Muscle layer of colon (tissue), 2 donors: Measurements from ENCODE around the gene HYAL3.

ENCODE experiments used
- H3K27ac ChIP-seq: one replicate; pipeline ENCODE4 v1.7.0; 2013; ENCODE audit warnings: low read depth, mild to moderate bottlenecking, low read length, moderate library complexity
- H3K27me3 ChIP-seq, 2 donors: one replicate each; pipeline ENCODE4 v1.7.0; 2013; ENCODE audit warnings: low read length in 2 of 2, mild to moderate bottlenecking in 2 of 2; ENCODE audit not compliant: insufficient read depth in 2 of 2, control insufficient read depth in 1 of 2
- H3K36me3 ChIP-seq: one replicate; pipeline ENCODE4 v1.7.0; 2013; ENCODE audit warnings: mild to moderate bottlenecking, low read length; ENCODE audit not compliant: insufficient read depth
- H3K4me1 ChIP-seq: one replicate; pipeline ENCODE4 v1.7.0; 2013; ENCODE audit warnings: mild to moderate bottlenecking, low read length; ENCODE audit not compliant: insufficient read depth
- H3K4me3 ChIP-seq, 2 donors: one replicate each; pipeline ENCODE4 v1.7.0; 2013; ENCODE audit warnings: low read length in 2 of 2, low read depth in 1 of 2, mild to moderate bottlenecking in 1 of 2, moderate library complexity in 1 of 2
- H3K9ac ChIP-seq: one replicate; pipeline ENCODE4 v1.7.0; 2013; ENCODE audit warnings: low read length
- H3K9me3 ChIP-seq: one replicate; pipeline ENCODE4 v1.7.0; 2013; ENCODE audit warnings: mild to moderate bottlenecking, low read length
- donor health status: abdominal sarcoma.
- donor health status: Adenocarcinoma of cecum.

The HYAL3 gene

DNA sequence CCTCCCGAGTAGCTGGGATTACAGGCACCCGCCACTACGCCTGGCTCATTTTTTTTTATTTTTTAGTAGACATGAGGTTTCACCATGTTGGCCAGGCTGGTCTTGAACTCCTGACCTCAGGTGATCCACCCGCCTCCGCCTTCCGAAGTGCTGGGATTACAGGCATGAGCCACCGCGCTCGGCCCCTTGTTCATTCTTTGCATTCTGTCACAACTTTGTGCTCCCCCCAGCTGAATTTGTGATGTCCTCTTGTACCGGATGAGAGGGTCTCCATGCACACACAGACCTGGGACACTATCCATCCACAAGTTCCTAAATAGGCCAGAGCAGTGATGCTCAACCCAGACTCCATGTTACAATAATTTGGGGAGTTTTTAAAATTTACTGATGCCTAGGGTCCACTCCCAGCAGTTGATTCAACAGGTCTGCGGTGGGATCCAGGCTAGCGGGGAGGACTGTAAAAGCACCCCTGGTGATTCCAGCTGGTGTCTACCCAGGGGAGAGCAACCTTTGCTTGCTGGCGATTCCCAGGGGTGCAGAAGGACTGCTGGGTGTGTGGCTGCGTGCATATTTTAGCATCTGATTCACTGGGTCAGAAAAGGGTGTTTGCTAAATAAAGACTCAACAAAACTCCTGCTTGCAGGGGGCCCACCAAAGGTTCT is 40.4 kb upstream of the HYAL3 start:
- Histone ChIP-seq H3K9ac (no peak overlapping the region), H3K27ac (peak overlapping the region; percentile 6), H3K36me3 (no peaks in the 10 kb centered on the region), H3K27me3 (no peaks in the 10 kb centered on the region), H3K9me3 (no peaks in the 10 kb centered on the region), H3K4me3 (peak overlapping the region; percentile 29 to 58), H3K4me1 (peaks cover 42% of the 10 kb centered on the region)

DNA sequence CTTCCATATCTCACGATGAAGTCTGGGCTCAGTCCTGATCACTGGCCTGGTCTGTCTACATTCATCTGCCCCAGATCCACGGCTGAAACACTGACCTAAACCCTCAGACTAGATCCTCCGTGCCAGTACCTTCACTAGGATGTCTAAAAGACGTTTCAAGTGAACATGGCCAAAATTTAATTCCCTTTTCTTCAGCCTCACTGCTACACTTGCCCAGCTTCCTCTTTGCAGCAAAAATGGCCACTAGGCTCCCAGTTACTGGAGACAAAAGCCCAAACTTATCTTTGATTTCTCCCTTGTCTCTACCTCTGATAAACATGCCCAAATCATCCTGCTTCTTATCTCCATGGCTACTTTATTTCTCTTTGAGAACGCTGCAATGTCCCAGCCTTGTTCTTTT is 39.8 kb upstream of the HYAL3 start:
- Histone ChIP-seq H3K4me1 (peaks cover 48% of the 10 kb centered on the region), H3K27me3 (no peaks in the 10 kb centered on the region), H3K4me3 (peak overlapping the region in 1 of 2 donors; percentile 4), H3K9ac (no peak overlapping the region), H3K9me3 (no peaks in the 10 kb centered on the region), H3K27ac (peak overlapping the region; percentile 91), H3K36me3 (peaks cover 6% of the 10 kb centered on the region)

- H3K36me3 ChIP-seq = peaks cover 10% of the 10 kb centered on the region
- peak overlapping the region; percentile 78 for H3K9ac ChIP-seq
- peaks cover 50% of the 10 kb centered on the region for H3K4me1 ChIP-seq
- no peaks in the 10 kb centered on the region for H3K27me3 ChIP-seq
- H3K27ac ChIP-seq = peak overlapping the region; percentile 91
- peak overlapping the region; percentile 76 to 81 for H3K4me3 ChIP-seq
- no peaks in the 10 kb centered on the region for H3K9me3 ChIP-seq
Measured at GRCh38 chr3:50337175-50337861, 38.1 kb upstream of the HYAL3 start.

- peaks cover 17% of the 10 kb centered on the region for H3K36me3 ChIP-seq
- no peaks in the 10 kb centered on the region for H3K27me3 ChIP-seq
- peak overlapping the region; percentile 76 to 81 for H3K4me3 ChIP-seq
- H3K9me3 ChIP-seq = no peaks in the 10 kb centered on the region
- peaks cover 49% of the 10 kb centered on the region for H3K4me1 ChIP-seq
- peak overlapping the region; percentile 91 for H3K27ac ChIP-seq
- peak overlapping the region; percentile 74 for H3K9ac ChIP-seq
Measured at GRCh38 chr3:50336452-50337174, 37.4 kb upstream of the HYAL3 start.

- peaks cover 34% of the 10 kb centered on the region for H3K4me1 ChIP-seq
- H3K9ac ChIP-seq = no peak overlapping the region
- H3K9me3 ChIP-seq = no peaks in the 10 kb centered on the region
- H3K27me3 ChIP-seq = no peaks in the 10 kb centered on the region
- no peak overlapping the region for H3K4me3 ChIP-seq
- H3K27ac ChIP-seq = peak overlapping the region; percentile 14
- H3K36me3 ChIP-seq = peaks cover 38% of the 10 kb centered on the region
Measured at GRCh38 chr3:50334339-50335075, 35.3 kb upstream of the HYAL3 start.

DNA sequence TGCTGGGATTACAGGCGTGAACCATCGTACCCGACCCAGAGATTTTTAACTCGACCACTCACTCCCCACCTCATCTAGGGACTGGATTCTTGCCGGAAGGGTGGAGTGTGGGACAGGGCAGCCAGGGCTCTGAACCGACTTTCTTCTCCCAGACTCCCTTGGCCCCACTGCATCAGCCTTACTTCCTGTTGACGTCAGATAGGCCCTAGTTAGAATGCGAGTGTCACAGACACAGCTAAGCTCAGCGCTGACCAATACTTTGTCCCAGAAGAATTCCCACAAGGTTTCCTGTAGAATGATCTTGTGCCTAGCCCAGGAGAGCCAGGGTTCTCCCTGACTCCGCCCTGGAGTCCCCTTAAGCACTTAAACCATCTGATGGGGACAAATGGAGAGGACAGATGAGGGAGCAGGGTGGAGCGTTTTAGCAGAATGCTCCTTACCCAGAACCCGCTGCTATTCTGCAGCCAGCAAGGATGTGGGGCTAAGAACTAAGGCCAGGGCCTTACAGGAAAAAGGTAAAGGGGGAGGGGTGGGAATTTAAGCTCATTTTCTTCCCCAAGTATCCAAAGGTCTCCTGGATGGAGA is 34.6 kb upstream of the HYAL3 start:
- no peak overlapping the region for H3K9ac ChIP-seq
- no peak overlapping the region for H3K4me3 ChIP-seq
- no peak overlapping the region for H3K27ac ChIP-seq
- no peaks in the 10 kb centered on the region for H3K9me3 ChIP-seq
- H3K4me1 ChIP-seq = peaks cover 33% of the 10 kb centered on the region
- no peaks in the 10 kb centered on the region for H3K27me3 ChIP-seq
- H3K36me3 ChIP-seq = peaks cover 42% of the 10 kb centered on the region

DNA sequence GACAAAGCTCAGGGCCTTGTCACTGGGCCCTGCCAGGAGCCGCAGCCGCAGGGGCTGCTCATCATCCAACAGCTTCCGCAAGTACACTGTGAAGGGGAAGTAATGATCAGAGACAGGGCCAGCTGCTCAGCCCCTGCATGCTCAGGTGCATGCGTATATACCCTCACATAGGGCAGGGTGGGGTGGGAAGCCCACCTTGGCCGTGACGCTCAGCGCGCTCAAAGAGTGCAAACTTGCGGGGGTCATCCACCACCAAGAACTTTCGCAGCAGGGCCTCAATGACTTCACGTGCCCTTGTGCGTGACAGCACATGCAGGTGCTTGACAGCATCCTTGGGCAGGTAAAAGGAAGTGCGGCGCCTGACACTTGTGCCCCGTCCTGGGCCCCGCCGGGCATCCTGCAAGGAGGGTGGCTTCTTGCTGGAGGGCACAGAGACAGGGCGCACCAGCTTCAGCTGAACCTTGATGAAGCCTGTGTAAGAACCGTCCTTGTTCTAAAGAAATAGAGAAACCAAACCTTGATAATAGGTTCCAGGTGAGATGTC is 32.2 kb upstream of the HYAL3 start:
- Histone ChIP-seq H3K36me3 (peaks cover 42% of the 10 kb centered on the region), H3K27me3 (no peaks in the 10 kb centered on the region), H3K4me1 (peaks cover 39% of the 10 kb centered on the region), H3K27ac (no peak overlapping the region), H3K9ac (no peak overlapping the region), H3K9me3 (no peaks in the 10 kb centered on the region), H3K4me3 (no peak overlapping the region)

DNA sequence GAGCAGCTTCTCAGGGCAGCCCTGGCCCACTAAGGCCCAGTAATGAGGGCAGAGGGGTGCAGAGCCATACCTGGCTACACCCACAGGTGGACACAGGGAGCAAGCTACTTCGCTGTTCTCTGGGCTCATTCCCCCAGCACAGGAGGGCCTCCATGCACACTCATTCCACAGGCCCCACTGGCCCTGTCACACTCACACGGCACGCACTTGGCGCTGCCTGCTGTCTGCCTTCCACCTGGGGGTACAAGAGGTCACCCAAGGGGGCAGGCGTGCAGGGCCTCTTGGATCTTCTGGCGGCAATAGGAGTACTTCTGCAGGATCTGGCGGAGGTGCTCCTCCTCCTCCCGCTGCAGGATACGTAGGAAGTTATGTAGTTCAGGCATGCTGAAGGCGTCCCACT is 31.1 kb upstream of the HYAL3 start:
- Histone ChIP-seq H3K27me3 (no peaks in the 10 kb centered on the region), H3K4me1 (peaks cover 29% of the 10 kb centered on the region), H3K9me3 (no peaks in the 10 kb centered on the region), H3K4me3 (no peak overlapping the region), H3K36me3 (peaks cover 47% of the 10 kb centered on the region), H3K9ac (no peak overlapping the region), H3K27ac (no peak overlapping the region)

GRCh38 chr3:50327943-50328691 is 28.9 kb upstream of the HYAL3 start, which contains the start of gene TUSC2:
TSS of gene TUSC2 (minus strand) at chr3:50328223. CDS start at chr3:50328099, 124 bp downstream.
- Histone ChIP-seq H3K4me3 (peak within 1 kb of the TSS; percentile 86 to 91), H3K4me1 (peaks cover 25% of the 10 kb centered on the region), H3K27ac (peak within 1 kb of the TSS; percentile 83), H3K9ac (peak within 1 kb of the TSS; percentile 78), H3K9me3 (no peaks in the 10 kb centered on the region), H3K27me3 (no peaks in the 10 kb centered on the region), H3K36me3 (peaks cover 44% of the 10 kb centered on the region)

GRCh38 chr3:50327129-50327528 is 27.9 kb upstream of the HYAL3 start:
- peak overlapping the region; percentile 78 for H3K9ac ChIP-seq
- H3K4me3 ChIP-seq = peak overlapping the region; percentile 86 to 91
- H3K27ac ChIP-seq = no peak overlapping the region
- no peaks in the 10 kb centered on the region for H3K27me3 ChIP-seq
- H3K36me3 ChIP-seq = peaks cover 39% of the 10 kb centered on the region
- H3K4me1 ChIP-seq = peaks cover 31% of the 10 kb centered on the region
- no peaks in the 10 kb centered on the region for H3K9me3 ChIP-seq
